GM12873 (cell line): ENCODE results near the gene GDPD4.

Experiments used
- CTCF ChIP-seq: IDR thresholded peaks from 2 replicates; pipeline ENCODE4 v1.5.1; 2012; ENCODE audit warnings: low read depth, mild to moderate bottlenecking, moderate library complexity, low read length, control low read depth; ENCODE audit not compliant: insufficient read depth; ENCODE audit errors: missing control alignments

The GDPD4 gene

GRCh38 chr11:77180346-77180745 lies 121.1 kb downstream of the GDPD4 start:
- no peak for TF ChIP-seq CTCF

- no peak for TF ChIP-seq CTCF
These were observed 121.8 kb downstream of the GDPD4 start for GRCh38 chr11:77179681-77180080.

GRCh38 chr11:77179048-77179447 lies 122.4 kb downstream of the GDPD4 start:
- TF ChIP-seq CTCF: no peak

- no peak for TF ChIP-seq CTCF
These were observed 123.3 kb downstream of the GDPD4 start for GRCh38 chr11:77178150-77178549.

GRCh38 chr11:77176996-77177395 lies 124.5 kb downstream of the GDPD4 start:
- no peak for TF ChIP-seq CTCF

- no peak for TF ChIP-seq CTCF
These were observed 125.5 kb downstream of the GDPD4 start for GRCh38 chr11:77175869-77176539.

GRCh38 chr11:77175021-77175842 lies 126.3 kb downstream of the GDPD4 start:
- TF ChIP-seq CTCF: no peak
